GM18519 (cell line): ENCODE results near the gene DRD4.
"Not testable (repeated sequence)": the region's sequence is repeated elsewhere in the genome, so short reads cannot be mapped to it uniquely, and the experiment has no call there.

Experiments used
- ATAC-seq: cut with Tn5 transposase; IDR thresholded peaks from one replicate; pipeline ENCODE4 v1.9.1; 2021; ENCODE audit warnings: mild to moderate bottlenecking, moderate library complexity; ENCODE audit not compliant: unreplicated experiment, low FRiP score

DRD4 gene

GRCh38 chr11:665704-666281, 28.7 kb downstream of the DRD4 start:
- ATAC-seq: no peak

- no peak for ATAC-seq
These were observed 36.8 kb downstream of the DRD4 start for GRCh38 chr11:673866-674265.

GRCh38 chr11:674406-674805, 37.3 kb downstream of the DRD4 start:
- ATAC-seq: no peak

GRCh38 chr11:678297-678696, 41.2 kb downstream of the DRD4 start:
- ATAC-seq: no peak

GRCh38 chr11:679271-680207, 42.5 kb downstream of the DRD4 start:
- ATAC-seq: no peak

GRCh38 chr11:680476-680875, 43.4 kb downstream of the DRD4 start:
- no peak for ATAC-seq

GRCh38 chr11:680970-681369, 43.9 kb downstream of the DRD4 start:
- ATAC-seq: no peak

- no peak for ATAC-seq
These were observed 49.6 kb downstream of the DRD4 start for GRCh38 chr11:686451-687243.

- no peak for ATAC-seq
These were observed 50.7 kb downstream of the DRD4 start for GRCh38 chr11:687751-688150.

- no peak for ATAC-seq
These were observed 51.6 kb downstream of the DRD4 start for GRCh38 chr11:688681-689080.

- ATAC-seq: no peak
These were observed 52.6 kb downstream of the DRD4 start for GRCh38 chr11:689625-690024.

- not testable (repeated sequence) for ATAC-seq
These were observed 53.2 kb downstream of the DRD4 start for GRCh38 chr11:690244-690643.
